IMR-90 (cell line): ENCODE results near the gene CNTLN. TPM values are rescaled to one million over a fixed set of nuclear protein-coding genes. Genes with fewer than 3 reads are reported as not detected.

Source experiments
- ATAC-seq: fragments of 200-7000 bp; cut with Tn5 transposase; 2 replicates; pipeline ENCODE4 v1.9.1; 2020; ENCODE audit warnings: low read depth, mild to moderate bottlenecking, moderate library complexity
- BruUV-seq: library from RNA; stranded (reverse); fragments of 400-500 nt; replicated peaks from 2 replicates; lab custom pipeline; 2021; lab: Mats Ljungman, UMichigan
- CTCF ChIA-PET: fragments of 300-600 bp; formaldehyde crosslinking; extraction: SDS; loops from one replicate; lab custom pipeline; 2021; ENCODE audit warnings: antibody characterized with exemption; lab: Yijun Ruan, JAX
- POLR2A ChIA-PET: fragments of 300-600 bp; sonication (Branson Sonifier 250); formaldehyde crosslinking; loops from one replicate; lab custom pipeline; 2022; ENCODE audit warnings: antibody characterized with exemption; ENCODE audit not compliant: unreplicated experiment; lab: Charles Lee
- DNase-seq: peaks from one replicate; pipeline ENCODE4 v3.0.0; 2013
- H2AFZ ChIP-seq: replicated peaks from 2 replicates; pipeline ENCODE3; 2013; ENCODE audit warnings: low read length, mild to moderate bottlenecking; ENCODE audit not compliant: poor library complexity
- H2AK5ac ChIP-seq: 2 replicates; pipeline ENCODE4 v1.6.1; 2013; ENCODE audit warnings: low read depth, low read length, inconsistent platforms
- H2AK9ac ChIP-seq: replicated peaks from 2 replicates; pipeline ENCODE3; 2013; ENCODE audit warnings: mild to moderate bottlenecking, low read depth, low read length, moderate library complexity; ENCODE audit not compliant: poor library complexity
- H2BK120ac ChIP-seq: 2 replicates; pipeline ENCODE4 v1.6.1; 2013; ENCODE audit warnings: low read depth, low read length, inconsistent platforms
- H2BK15ac ChIP-seq: 3 replicates; pipeline ENCODE4 v1.6.1; 2013; ENCODE audit warnings: low read depth, low read length, inconsistent platforms
- H2BK20ac ChIP-seq: 2 replicates; pipeline ENCODE4 v1.6.1; 2013; ENCODE audit warnings: low read depth, mild to moderate bottlenecking, inconsistent platforms, low read length, moderate library complexity
- H2BK5ac ChIP-seq: 2 replicates; pipeline ENCODE4 v1.6.1; 2013; ENCODE audit warnings: mild to moderate bottlenecking, low read depth, low read length, inconsistent platforms; ENCODE audit not compliant: poor library complexity, severe bottlenecking
- H3K14ac ChIP-seq: replicated peaks from 2 replicates; pipeline ENCODE4 v1.6.1; 2013; ENCODE audit warnings: low read depth, low read length, inconsistent platforms
- H3K18ac ChIP-seq: 2 replicates; pipeline ENCODE4 v1.6.1; 2013; ENCODE audit warnings: low read depth, low read length, control low read depth
- H3K23ac ChIP-seq: 2 replicates; pipeline ENCODE4 v1.6.1; 2013; ENCODE audit warnings: low read depth, low read length, inconsistent platforms
- H3K27ac ChIP-seq: 2 replicates; pipeline ENCODE4 v1.5.1; 2013; ENCODE audit warnings: mild to moderate bottlenecking, control low read depth, low read length; ENCODE audit not compliant: insufficient read depth
- H3K27me3 ChIP-seq: 2 replicates; pipeline ENCODE4 v1.6.1; 2013; ENCODE audit warnings: low read length; ENCODE audit not compliant: control insufficient read depth, insufficient read depth
- H3K36me3 ChIP-seq: 2 replicates; pipeline ENCODE4 v1.6.1; 2013; ENCODE audit warnings: low read length, mixed read lengths; ENCODE audit not compliant: control insufficient read depth, insufficient read depth
- H3K4ac ChIP-seq: 2 replicates; pipeline ENCODE4 v1.6.1; 2013; ENCODE audit warnings: low read depth, low read length, inconsistent platforms
- H3K4me1 ChIP-seq: 2 replicates; pipeline ENCODE4 v1.6.1; 2013; ENCODE audit warnings: low read length, mixed read lengths; ENCODE audit not compliant: control insufficient read depth, insufficient read depth
- H3K4me2 ChIP-seq: 2 replicates; pipeline ENCODE4 v1.6.1; 2013; ENCODE audit warnings: low read depth, mild to moderate bottlenecking, control low read depth, low read length, moderate library complexity
- H3K4me3 ChIP-seq: 2 replicates; pipeline ENCODE4 v1.5.1; 2013; ENCODE audit warnings: low read depth, mild to moderate bottlenecking, control low read depth, low read length, moderate library complexity; ENCODE audit not compliant: insufficient read depth
- H3K56ac ChIP-seq: 2 replicates; pipeline ENCODE4 v1.6.1; 2013; ENCODE audit warnings: low read length, inconsistent platforms; ENCODE audit not compliant: insufficient read depth; ENCODE audit errors: extremely low read depth
- H3K79me1 ChIP-seq, 2 experiments: 2 replicates each; pipeline ENCODE4 v1.6.1; 2013; ENCODE audit warnings: low read length in 2 of 2, inconsistent platforms in 1 of 2, low read depth in 1 of 2
- H3K9ac ChIP-seq: 2 replicates; pipeline ENCODE4 v1.6.1; 2013; ENCODE audit warnings: low read depth, low read length, control low read depth
- H3K9me1 ChIP-seq: 2 replicates; pipeline ENCODE4 v1.6.1; 2013; ENCODE audit warnings: low read length, inconsistent platforms; ENCODE audit not compliant: insufficient read depth
- H3K9me3 ChIP-seq: 2 replicates; pipeline ENCODE4 v1.6.1; 2013; ENCODE audit warnings: low read length; ENCODE audit not compliant: control insufficient read depth, insufficient read depth
- H4K20me1 ChIP-seq: 2 replicates; pipeline ENCODE4 v1.6.1; 2013; ENCODE audit warnings: low read length, inconsistent platforms; ENCODE audit not compliant: insufficient read depth
- H4K5ac ChIP-seq: 2 replicates; pipeline ENCODE4 v1.6.1; 2013; ENCODE audit warnings: mild to moderate bottlenecking, low read depth, low read length, control low read depth
- H4K8ac ChIP-seq, 2 experiments: 2 replicates each; pipeline ENCODE4 v1.6.1; 2013; ENCODE audit warnings: low read depth in 2 of 2, low read length in 2 of 2, control low read depth in 1 of 2, inconsistent platforms in 1 of 2
- H4K91ac ChIP-seq: 2 replicates; pipeline ENCODE4 v1.6.1; 2013; ENCODE audit warnings: low read depth, low read length, inconsistent platforms; ENCODE audit not compliant: insufficient read depth
- CEBPB ChIP-seq: IDR thresholded peaks from 2 replicates; pipeline ENCODE4 v1.6.1; 2012; ENCODE audit warnings: low read depth, low read length, improper control_type of control experiment
- CHD1 ChIP-seq: IDR thresholded peaks from 2 replicates; pipeline ENCODE4 v1.6.1; 2012; ENCODE audit warnings: low read depth, low read length, improper control_type of control experiment
- CTCF ChIP-seq: conservative IDR thresholded peaks from 2 replicates; pipeline ENCODE4 v1.5.1; 2012; ENCODE audit warnings: mild to moderate bottlenecking, low read depth, low read length, improper control_type of control experiment
- ELK1 ChIP-seq: fragments of 150-350 bp; IDR thresholded peaks from 2 replicates; pipeline ENCODE4 v1.6.1; 2016; ENCODE audit warnings: low read depth, mild to moderate bottlenecking, low read length, moderate library complexity, borderline replicate concordance
- FOS ChIP-seq: fragments of 150-350 bp; IDR thresholded peaks from 2 replicates; pipeline ENCODE4 v1.6.1; 2016; ENCODE audit warnings: low read depth, low read length
- MAFK ChIP-seq: IDR thresholded peaks from 2 replicates; pipeline ENCODE4 v1.6.1; 2012; ENCODE audit warnings: low read depth, low read length, improper control_type of control experiment
- MAZ ChIP-seq: IDR thresholded peaks from 2 replicates; pipeline ENCODE4 v1.6.1; 2012; ENCODE audit warnings: low read depth, mild to moderate bottlenecking, low read length, improper control_type of control experiment, moderate library complexity, borderline replicate concordance
- NFE2L2 ChIP-seq: fragments of 150-350 bp; IDR thresholded peaks from 2 replicates; pipeline ENCODE4 v1.6.1; 2016; ENCODE audit warnings: low read depth, mild to moderate bottlenecking, low read length
- POLR2A ChIP-seq: IDR thresholded peaks from 2 replicates; pipeline ENCODE4 v1.6.1; 2012; ENCODE audit warnings: mild to moderate bottlenecking, low read depth, low read length
- RAD21 ChIP-seq: IDR thresholded peaks from 2 replicates; pipeline ENCODE4 v1.6.1; 2012; ENCODE audit warnings: low read length, improper control_type of control experiment
- RCOR1 ChIP-seq: IDR thresholded peaks from 2 replicates; pipeline ENCODE4 v1.6.1; 2012; ENCODE audit warnings: mild to moderate bottlenecking, low read length, improper control_type of control experiment; ENCODE audit not compliant: insufficient replicate concordance
- RFX5 ChIP-seq: IDR thresholded peaks from 2 replicates; pipeline ENCODE4 v1.8.0; 2012; ENCODE audit warnings: low read depth, mild to moderate bottlenecking, low read length, moderate library complexity
- SMC3 ChIP-seq: fragments of 150-350 bp; IDR thresholded peaks from 2 replicates; pipeline ENCODE4 v1.6.1; 2016; ENCODE audit warnings: low read depth, mild to moderate bottlenecking, antibody characterized with exemption, low read length, moderate library complexity
- USF2 ChIP-seq: fragments of 150-350 bp; IDR thresholded peaks from 2 replicates; pipeline ENCODE4 v1.6.1; 2017; ENCODE audit warnings: mild to moderate bottlenecking, antibody characterized with exemption, low read length, low read depth
- WGBS, 2 experiments: methylation state at CpG; one replicate each; pipeline versions ENCODE4 v1.1.5 to v1.1.7; 2013; ENCODE audit warnings: missing lambda C conversion rate in 2 of 2; ENCODE audit not compliant: insufficient read length in 1 of 2; ENCODE audit errors: extremely low coverage in 2 of 2; 5-methylcytosine and 5-hydroxymethylcytosine counted together
- dilution Hi-C: fragments of 300-500 bp; cut with HindIII; formaldehyde crosslinking; loops from one replicate; pipeline ENCODE4 v1.14.3; 2018; ENCODE audit warnings: low sequenced_read_pairs; ENCODE audit not compliant: unreplicated experiment
- in situ Hi-C: fragments of 300-500 bp; cut with MboI; formaldehyde crosslinking; loops from 3 replicates; pipeline ENCODE4 v1.14.3; 2019; ENCODE audit warnings: low sequenced_read_pairs, inconsistent platforms, mixed read lengths
- intact Hi-C: fragments of 100-400 bp; cut with micrococcal nuclease; formaldehyde crosslinking; loops from 2 replicates; pipeline ENCODE4 v1.10.0; 2022
- polyA plus RNA-seq, 3 experiments: library from polyadenylated mRNA; depleted of rRNA; stranded (reverse); fragments of >200 nt; gene quantifications; 2 replicates each; pipeline ENCODE4 v1.2.3, GENCODE V29; 2012; ENCODE audit warnings: low replicate concordance in 1 of 3
- total RNA-seq: library from RNA; depleted of rRNA; stranded (reverse); fragments of >200 nt; gene quantifications from 2 replicates; pipeline ENCODE4 v1.2.3, GENCODE V29; 2012

CNTLN gene
- total and polyA plus RNA-seq, 2 of the 4 experiments (the other 2 are of a cell fraction) = 3.8 to 5.9 TPM

GRCh38 chr9:17436854-17437253 lies 302.0 kb downstream of the CNTLN start:
- Histone ChIP-seq H3K36me3 (0 out of 2 replicates have a peak, but pooled peaks cover 2% of the 10 kb centered on the region), H3K9me1 (no peaks in the 10 kb centered on the region), H2BK120ac (no peak overlapping the region), H4K91ac (no peak overlapping the region), H3K4me1 (no peaks in the 10 kb centered on the region), H3K23ac (no peak overlapping the region), H2AK9ac (no peak overlapping the region), H3K79me1 (no peaks in the 10 kb centered on the region), H3K27me3 (no peaks in the 10 kb centered on the region), H2BK5ac (no peak overlapping the region), H2BK20ac (no peak overlapping the region), H3K18ac (no peak overlapping the region), H3K14ac (no peak overlapping the region), H4K5ac (no peak overlapping the region), H3K56ac (no peak overlapping the region), H3K27ac (no peak overlapping the region), H3K4ac (no peak overlapping the region), H3K4me3 (no peak overlapping the region), H3K4me2 (no peak overlapping the region), H4K20me1 (no peaks in the 10 kb centered on the region), H4K8ac (no peak overlapping the region), H2AK5ac (no peak overlapping the region), H2AFZ (no peak overlapping the region), H2BK15ac (no peak overlapping the region), H3K9me3 (peaks cover 2% of the 10 kb centered on the region; the same call in 1 of the 2 replicates), H3K9ac (no peak overlapping the region)
- ChIA-PET POLR2A (interaction anchor here (0.6 kb wide), 1 partner anchor 278 kb away, joined by 3 read pairs; no protein-coding TSS in a partner anchor), CTCF (interaction anchor here (1.1 kb wide), 1 partner anchor 16 kb away, joined by 4 read pairs; no protein-coding TSS in a partner anchor)
- intact Hi-C loops (no loop called here), dilution Hi-C loops (no loop called here), in situ Hi-C loops (no loop called here)
- no peak for DNase-seq
- TF ChIP-seq MAZ = no peak
- TF ChIP-seq RAD21 = no peak
- no peak for TF ChIP-seq CEBPB
- no peak for TF ChIP-seq FOS
- TF ChIP-seq ELK1 = no peak
- TF ChIP-seq CTCF = no peak
- no peak for TF ChIP-seq NFE2L2
- no peak for TF ChIP-seq CHD1
- no peak for TF ChIP-seq USF2
- no peak for TF ChIP-seq POLR2A
- TF ChIP-seq MAFK = no peak
- no peak for TF ChIP-seq SMC3
- no peak for TF ChIP-seq RCOR1
- no peak for TF ChIP-seq RFX5
- ATAC-seq = no peak
- 98% methylated on average over 5 of the region's 7 CpGs; no CpG with 5 or more reads in 1 of the 2 experiments for WGBS, 2 experiments
- no TSS peak for BruUV-seq
